ENCODE measurements around the gene SEC16A.

The SEC16A gene

DNA sequence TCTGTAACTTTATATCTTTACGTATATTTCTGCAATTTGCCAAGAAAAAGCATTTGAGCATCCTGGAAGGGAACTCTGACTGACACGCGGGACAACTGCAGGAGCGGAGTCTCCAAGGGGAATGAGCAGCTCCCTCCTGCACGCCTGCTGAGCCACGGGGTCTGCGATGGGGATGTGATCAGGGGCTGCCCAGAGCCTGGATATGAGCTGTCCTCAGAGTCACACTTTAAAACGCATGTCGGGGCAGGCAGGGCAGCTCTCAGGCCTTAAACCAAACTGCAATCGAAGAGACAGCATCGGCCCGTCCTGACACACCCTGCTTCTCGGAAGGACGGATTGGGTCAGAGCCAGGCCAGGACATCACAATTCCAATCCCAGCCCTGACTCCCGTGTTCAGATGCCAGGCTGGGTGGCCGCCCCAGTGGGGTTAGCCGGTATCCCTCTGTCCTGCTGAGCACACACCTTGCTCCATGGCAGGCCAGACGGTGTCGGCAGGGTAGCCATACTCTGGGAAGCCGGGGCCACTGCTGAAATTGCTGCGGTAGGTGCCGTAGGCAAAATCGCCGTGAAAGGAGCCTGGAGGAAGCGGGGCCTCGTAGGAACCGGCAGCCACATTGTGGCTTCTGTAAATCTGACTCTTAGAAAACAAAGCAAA, 17.2 kb downstream of the SEC16A start:
- DNase-seq: no peak

DNA sequence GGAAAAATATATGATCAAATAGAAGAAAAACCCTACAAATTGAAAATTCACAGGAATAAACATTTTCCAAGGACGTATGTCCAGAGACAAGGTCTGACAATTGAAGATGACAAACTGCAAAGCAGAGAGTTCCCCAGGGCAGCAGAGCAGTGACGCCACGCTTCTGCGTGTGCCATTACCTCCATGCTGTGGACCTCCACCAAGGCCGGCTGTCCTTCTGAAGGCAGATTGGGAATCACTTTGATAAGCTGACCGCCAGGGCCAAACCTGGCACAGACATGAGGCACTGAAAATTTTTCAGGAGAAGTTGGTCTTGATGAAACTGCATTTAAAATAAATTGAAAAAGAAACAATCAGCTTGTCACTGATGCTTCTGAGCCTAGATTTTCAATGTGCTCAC, 18.6 kb downstream of the SEC16A start:
- no peak for DNase-seq

DNA sequence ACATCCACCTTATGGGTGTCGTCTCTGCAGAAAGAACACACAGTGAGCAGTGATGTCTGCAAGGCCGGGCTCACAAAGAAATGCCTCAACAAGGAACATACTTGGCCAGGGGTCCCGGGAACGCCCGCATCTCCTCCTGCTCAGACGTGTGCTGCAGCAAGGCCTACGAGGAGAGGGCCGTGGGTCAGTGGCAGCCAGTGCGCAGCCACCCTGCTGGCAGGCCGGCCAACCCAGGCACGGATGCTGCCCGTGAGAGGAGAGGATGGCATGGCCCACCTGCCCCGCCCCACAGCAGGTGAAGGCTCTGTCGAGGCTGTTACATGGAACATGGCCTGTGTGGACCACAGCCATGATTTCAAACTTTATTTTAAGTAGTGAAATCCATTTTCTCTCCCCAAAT, 19.3 kb downstream of the SEC16A start:
- DNase-seq: no peak

GRCh38 chr9:136462664-136463063, 20.2 kb downstream of the SEC16A start:
- no peak for DNase-seq

- no peak for DNase-seq
Measured at GRCh38 chr9:136460772-136461325, 22.0 kb downstream of the SEC16A start.

- DNase-seq: no peak
Measured at GRCh38 chr9:136459425-136459824, 23.4 kb downstream of the SEC16A start.

DNA sequence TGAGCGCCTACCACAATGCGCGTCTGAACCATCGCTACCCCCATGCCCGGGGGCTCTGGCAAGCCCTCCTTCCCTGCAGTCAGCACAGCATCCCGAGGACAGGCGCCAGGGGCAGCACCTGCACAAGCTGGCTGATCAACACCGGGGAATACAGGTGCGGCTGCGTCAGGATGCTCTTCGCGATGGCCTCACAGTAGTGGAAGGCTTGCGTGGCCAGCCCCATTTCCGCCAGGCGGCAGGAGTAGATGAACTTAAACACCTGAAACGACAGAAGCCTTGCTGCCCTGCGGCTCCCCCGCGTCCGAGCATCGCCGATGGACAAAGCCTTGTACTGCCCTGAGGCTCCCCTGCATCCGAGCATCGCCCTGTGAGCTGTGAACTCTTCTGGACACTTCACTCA, 25.5 kb downstream of the SEC16A start:
- DNase-seq: no peak

GRCh38 chr9:136456258-136456657, 26.6 kb downstream of the SEC16A start:
- DNase-seq: no peak

DNA sequence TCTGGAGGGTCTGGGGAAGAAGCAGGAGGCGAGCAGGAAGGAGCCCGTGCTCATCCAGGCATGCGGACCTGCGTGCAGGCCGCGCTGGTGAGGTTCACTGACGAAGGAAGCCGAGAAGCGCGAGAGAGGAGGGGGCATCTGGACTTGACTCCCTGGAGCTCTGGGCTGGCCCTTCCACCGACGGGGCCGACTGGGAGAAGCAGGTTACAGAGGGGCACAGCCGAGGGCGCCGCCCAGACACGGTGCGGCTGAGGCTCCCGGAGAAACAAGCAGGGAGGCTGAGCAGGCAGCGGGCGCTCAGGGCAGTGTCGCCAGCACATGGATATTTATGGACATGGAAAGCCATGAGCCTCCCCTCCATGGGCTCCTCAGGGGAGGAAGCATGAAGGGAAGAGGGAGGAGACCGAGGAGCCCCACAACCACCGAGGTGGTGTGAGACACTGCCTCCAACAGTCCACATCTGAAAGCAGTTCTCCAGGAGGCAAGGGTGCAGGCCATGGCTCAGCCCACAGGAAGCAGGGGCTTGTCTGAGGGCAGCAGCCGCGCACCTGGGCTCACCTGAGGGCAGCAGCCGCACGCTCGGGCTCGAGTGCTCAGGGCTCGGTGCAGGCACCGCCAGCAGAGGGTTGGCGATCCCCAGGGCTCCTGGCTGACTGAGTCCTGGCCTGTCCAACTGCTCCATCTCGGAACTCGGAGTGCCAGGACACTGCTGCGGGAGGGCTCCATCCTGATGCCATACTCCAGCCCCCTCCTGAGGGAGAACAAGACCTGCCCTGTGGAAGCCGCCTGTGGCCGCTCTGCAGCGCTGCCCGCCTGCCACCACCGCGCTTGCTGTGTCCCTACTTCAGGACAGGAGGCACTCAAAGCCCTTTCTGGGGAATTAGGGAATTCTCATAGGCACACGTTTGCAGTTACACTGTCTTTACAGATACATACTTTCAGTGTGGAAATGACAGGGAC, 27.5 kb downstream of the SEC16A start:
- no peak for DNase-seq

DNA sequence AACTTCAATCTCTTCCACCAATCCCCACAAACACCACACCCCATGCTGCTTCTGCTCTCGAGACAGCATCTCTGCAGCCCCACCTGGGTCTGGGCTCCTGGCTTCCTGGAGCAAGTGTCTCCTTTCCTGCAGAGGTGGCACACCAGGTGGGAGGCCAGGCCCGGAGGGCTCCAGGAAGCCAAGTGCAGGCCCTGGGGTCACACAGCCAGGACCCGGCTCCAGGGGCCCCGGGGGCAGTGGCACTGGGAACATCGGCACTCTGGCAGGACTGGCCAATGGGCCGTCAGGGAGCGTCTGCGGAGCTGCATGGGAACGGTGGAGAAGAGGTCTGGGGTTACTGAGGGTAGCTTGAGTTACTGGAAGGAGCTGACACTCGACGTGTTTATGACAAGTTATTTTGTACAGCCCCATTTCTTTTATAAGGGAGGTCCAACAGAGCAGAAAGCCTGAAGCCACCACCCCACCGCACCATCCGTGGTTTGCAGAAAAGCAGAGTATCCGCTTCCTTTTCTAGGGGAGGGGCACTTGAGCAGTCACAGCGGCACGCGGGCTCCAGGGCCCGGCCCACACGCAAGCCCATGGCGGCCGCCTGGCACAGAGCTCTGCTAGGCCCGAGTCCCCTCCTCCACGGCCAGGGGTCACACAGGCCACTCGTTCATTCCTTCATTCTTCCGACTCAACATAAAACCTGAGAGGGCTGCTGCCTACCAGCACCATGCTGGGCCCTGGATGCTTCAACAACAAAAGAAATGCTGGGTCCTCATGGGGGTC, 28.6 kb downstream of the SEC16A start:
- no peak for DNase-seq

DNA sequence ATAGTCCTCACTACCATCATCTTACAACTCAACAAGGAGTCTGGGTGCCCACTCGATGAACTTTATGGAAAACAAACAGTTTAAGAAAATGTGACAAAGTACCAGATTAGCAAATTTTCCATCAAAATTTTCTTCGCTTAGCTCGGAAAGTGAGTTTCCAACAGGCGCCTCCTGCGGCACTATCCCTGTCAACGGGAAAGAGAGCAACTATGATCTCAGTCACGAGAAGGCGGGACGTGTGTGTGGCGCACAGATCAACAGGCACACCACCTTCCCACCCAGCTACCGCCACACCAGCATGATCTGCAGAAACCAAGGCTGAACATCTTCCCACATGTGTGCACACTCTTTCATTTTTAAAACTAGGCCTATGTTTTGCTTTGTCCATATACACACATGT, 29.5 kb downstream of the SEC16A start:
- DNase-seq: no peak

DNA sequence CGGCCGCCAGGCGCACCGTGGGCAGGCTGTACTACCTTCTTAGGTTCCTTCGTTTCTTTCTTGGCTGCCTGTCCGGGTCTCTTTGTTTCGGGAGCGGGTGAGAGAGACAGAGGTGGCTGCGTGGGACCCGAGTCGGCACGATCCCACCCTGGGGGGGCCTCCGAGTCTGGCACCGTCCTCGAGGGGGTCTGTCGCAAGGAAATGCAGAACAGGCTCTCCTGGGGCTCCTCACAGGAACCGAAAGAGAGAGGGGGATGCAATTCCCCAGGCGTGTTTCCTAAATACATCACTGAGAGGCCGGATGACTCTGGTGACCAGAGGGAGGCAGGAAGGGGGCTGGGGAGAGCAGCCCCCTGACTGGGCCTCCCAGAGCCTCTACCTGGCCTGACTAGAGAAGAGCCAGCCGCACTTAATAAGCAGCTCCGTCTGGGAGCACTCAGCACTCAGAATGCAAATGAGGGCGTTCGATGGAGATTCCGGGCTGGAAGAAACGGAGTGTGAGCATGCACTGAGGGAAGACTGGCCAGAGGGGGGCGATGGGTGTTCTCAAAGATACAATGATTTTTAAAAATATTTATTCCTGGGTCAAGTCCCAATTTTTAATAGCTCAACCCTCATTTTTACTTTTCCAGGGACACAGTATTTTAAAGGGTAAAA, 31.5 kb downstream of the SEC16A start:
- no peak for DNase-seq

DNA sequence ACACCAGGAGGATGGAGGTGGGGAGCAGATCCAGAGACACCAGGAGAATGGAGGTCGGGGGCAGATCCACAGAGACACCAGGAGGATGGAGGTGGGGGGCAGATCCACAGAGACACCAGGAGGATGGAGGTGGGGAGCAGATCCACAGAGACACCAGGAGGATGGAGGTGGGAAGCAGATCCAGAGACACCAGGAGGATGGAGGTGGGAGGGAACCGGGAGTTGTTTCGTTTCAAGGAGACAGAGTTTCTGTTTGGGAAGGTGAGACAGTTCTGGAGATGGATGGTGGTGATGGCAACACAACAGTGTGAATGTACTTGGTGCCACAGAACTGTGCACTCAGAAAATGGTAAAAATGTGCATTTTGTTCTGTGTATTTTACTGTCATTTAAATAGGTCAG, 34.2 kb downstream of the SEC16A start:
- DNase-seq: no peak

GRCh38 chr9:136447173-136447778, 35.6 kb downstream of the SEC16A start:
- no peak for DNase-seq

DNA sequence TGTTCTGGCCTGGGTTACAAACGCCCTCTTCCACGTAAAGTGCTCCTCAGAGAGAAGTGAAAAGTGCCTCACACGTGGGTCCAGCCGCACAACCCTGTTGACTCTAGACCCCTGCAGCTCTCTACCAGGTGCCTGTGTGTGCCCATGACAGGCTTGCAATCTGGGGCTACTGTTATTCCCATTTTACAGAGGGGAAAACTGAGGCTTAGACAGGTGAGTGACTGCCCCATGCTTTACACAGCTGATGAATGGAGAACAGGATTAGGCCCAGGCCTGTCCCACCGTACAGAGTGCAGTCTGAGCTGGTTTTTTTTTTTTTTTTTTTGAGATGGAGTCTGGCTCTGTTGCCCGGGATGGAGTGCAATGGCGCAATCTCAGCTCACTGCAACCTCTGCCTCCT, 37.0 kb downstream of the SEC16A start:
- DNase-seq: no peak

GRCh38 chr9:136444102-136444501, 38.7 kb downstream of the SEC16A start:
- DNase-seq: no peak

DNA sequence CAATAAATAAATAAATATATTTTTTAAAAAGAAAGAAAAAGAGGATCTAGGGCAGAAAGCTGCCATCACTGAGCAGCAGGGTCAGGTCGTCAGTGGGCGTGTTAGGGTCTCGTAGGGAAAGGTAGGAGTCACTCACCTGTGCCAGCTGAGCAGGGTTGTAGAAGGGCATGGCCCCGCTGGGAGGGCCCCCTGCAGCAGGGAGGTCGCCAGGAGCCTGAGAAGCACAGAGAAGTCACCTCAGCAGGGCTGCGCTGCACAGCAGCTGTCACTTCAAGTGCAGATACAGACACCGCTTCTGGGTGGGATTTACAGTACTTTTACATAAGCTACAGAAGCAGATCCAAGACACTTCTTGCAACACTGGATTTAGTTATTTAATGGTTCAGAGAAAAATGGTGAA, 39.2 kb downstream of the SEC16A start:
- no peak for DNase-seq

GRCh38 chr9:136443087-136443486, 39.8 kb downstream of the SEC16A start:
- no peak for DNase-seq

GRCh38 chr9:136442265-136442664, 40.6 kb downstream of the SEC16A start:
- no peak for DNase-seq

- DNase-seq: no peak
Measured at GRCh38 chr9:136441681-136442245, 41.1 kb downstream of the SEC16A start.

- no peak for DNase-seq
Measured at GRCh38 chr9:136441191-136441680, 41.6 kb downstream of the SEC16A start.
